Measurements from ENCODE around the gene TERT.

DNA sequence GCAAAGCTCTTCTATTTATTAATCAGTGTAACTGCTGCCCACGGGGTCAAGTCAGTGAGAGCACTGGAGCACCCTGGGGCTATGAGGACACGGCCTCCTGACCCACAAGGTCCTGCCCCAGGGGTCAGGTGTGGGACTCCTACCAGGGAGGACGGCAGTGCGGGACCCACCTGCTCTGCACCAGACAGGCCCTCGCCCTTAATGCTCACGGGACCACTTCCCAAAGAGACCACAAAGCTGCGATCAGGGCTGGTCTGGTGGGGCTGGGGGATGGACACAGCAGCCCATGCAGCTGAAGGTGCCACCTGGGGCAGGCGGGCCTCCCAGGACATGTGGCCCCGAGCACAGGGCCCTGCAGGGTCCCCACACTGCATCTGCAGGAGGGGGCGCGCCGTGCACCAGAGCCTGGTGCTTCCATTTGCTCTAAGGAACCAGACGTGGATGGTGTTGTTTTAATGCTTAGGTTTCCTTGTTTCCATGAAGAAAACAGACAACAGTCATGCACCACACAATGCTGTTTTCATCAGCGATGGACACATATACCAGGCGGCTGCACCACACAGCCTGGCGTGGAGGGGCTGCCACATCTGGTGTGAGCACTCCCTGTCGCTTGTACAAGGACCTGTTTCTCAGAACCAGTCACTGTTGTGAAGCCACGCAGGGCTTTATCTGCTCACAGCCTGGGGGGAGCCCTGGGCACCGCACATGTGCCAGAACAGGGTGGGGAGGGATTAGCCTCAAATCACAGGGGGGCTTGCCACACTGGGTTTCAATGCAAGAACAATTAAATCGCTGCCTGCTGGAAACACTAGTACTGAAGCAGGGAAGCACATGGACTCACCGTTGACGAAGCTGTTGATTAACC is 27.4 kb upstream of the TERT start:
- no peak for TF ChIP-seq POLR2A (IDR thresholded peaks at IDR 0.05; ENCODE audit: low read length)
- no peak for TF ChIP-seq GATA1 (IDR thresholded peaks at IDR 0.05; ENCODE audit: low read depth, low read length)
